Thyroid gland (tissue), 4 donors: ENCODE measurements around the gene B3GNT7. TPM values are rescaled to one million over a fixed set of nuclear protein-coding genes. Genes with fewer than 3 reads are reported as not detected.
"Not testable (repeated sequence)": the region's sequence is repeated elsewhere in the genome, so short reads cannot be mapped to it uniquely, and the experiment has no call there.

ENCODE experiments used
- DNase-seq, 2 donors: peaks; one replicate each; pipeline ENCODE4 v3.0.0-alpha.2; 2019
- H3K27ac ChIP-seq, 3 donors: fragments of 200-600 bp; sonication (generic); 1 replicate in 2 of 3; 2 replicates in 1 of 3; pipeline ENCODE4 v1.5.1; 2016 to 2019; ENCODE audit warnings: mild to moderate bottlenecking in 1 of 3, moderate library complexity in 1 of 3
- H3K27me3 ChIP-seq: fragments of 200-600 bp; sonication (generic); one replicate; pipeline ENCODE4 v1.5.1; 2019
- H3K36me3 ChIP-seq, 2 donors: fragments of 200-600 bp; sonication (generic); one replicate each; pipeline ENCODE4 v1.5.1; 2016 to 2019
- H3K4me1 ChIP-seq, 2 donors: fragments of 200-600 bp; sonication (generic); one replicate each; pipeline ENCODE4 v1.5.1; 2017 to 2019
- H3K4me3 ChIP-seq, 3 donors: fragments of 200-600 bp; sonication (generic); replicated peaks in 1 of 3; 1 replicate in 2 of 3; 2 replicates in 1 of 3; pipeline ENCODE4 v1.5.1; 2016; ENCODE audit warnings: mild to moderate bottlenecking in 1 of 3
- H3K9me3 ChIP-seq: fragments of 200-600 bp; sonication (generic); one replicate; pipeline ENCODE4 v1.5.1; 2017
- POLR2A ChIP-seq, 2 donors: fragments of 450-650 bp; IDR thresholded peaks; one replicate each; pipeline ENCODE4 v1.6.1; 2017; ENCODE audit warnings: antibody characterized with exemption in 2 of 2, mild to moderate bottlenecking in 2 of 2, moderate library complexity in 1 of 2
- WGBS, 2 donors: methylation state at CpG; one replicate each; pipeline ENCODE4 v1.1.5; 2017; 5-methylcytosine and 5-hydroxymethylcytosine counted together
- intact Hi-C: fragments of 100-400 bp; cut with DNase I; formaldehyde crosslinking; loops from one replicate; pipeline ENCODE4 v1.15.1; 2023
- total RNA-seq, 4 donors: library from RNA; depleted of rRNA; stranded (reverse); fragments of >200 nt; gene quantifications; one replicate each; pipeline ENCODE4 v1.2.3, GENCODE V29; 2016
- TF ChIP-seq, protein P1 (sequence below), 6 experiments: fragments of 200-600 bp in 3 of 6; fragments of 450-650 bp in 3 of 6; sonication (generic) in 3 of 6; IDR thresholded peaks; one replicate each; pipeline ENCODE4 v1.5.1; 2016 to 2019; ENCODE audit warnings: antibody characterized with exemption in 6 of 6, mild to moderate bottlenecking in 2 of 6, inconsistent platforms in 1 of 6, moderate library complexity in 1 of 6

The B3GNT7 gene
- total RNA-seq, 4 donors from 2014 or later, result 6.5 to 19.2 (median 7.8) TPM

DNA sequence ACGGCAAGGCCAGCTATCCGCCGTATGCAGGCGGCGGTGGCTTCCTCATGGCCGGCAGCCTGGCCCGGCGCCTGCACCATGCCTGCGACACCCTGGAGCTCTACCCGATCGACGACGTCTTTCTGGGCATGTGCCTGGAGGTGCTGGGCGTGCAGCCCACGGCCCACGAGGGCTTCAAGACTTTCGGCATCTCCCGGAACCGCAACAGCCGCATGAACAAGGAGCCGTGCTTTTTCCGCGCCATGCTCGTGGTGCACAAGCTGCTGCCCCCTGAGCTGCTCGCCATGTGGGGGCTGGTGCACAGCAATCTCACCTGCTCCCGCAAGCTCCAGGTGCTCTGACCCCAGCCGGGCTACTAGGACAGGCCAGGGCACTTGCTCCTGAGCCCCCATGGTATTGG lies 3.1 kb downstream of the B3GNT7 start:
- no peak overlapping the region for H3K27ac ChIP-seq
- no peak for TF ChIP-seq POLR2A (IDR thresholded peaks at IDR 0.05)
- TF ChIP-seq, protein P1, sequence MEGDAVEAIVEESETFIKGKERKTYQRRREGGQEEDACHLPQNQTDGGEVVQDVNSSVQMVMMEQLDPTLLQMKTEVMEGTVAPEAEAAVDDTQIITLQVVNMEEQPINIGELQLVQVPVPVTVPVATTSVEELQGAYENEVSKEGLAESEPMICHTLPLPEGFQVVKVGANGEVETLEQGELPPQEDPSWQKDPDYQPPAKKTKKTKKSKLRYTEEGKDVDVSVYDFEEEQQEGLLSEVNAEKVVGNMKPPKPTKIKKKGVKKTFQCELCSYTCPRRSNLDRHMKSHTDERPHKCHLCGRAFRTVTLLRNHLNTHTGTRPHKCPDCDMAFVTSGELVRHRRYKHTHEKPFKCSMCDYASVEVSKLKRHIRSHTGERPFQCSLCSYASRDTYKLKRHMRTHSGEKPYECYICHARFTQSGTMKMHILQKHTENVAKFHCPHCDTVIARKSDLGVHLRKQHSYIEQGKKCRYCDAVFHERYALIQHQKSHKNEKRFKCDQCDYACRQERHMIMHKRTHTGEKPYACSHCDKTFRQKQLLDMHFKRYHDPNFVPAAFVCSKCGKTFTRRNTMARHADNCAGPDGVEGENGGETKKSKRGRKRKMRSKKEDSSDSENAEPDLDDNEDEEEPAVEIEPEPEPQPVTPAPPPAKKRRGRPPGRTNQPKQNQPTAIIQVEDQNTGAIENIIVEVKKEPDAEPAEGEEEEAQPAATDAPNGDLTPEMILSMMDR (IDR thresholded peaks at IDR 0.05), result no peak
- intact Hi-C loops, result no loop called here
- no peaks in the 10 kb centered on the region for H3K36me3 ChIP-seq
- WGBS, 2 donors, result 87 to 98% methylated on average over 13 to 26 of the region's 27 CpGs
- H3K4me3 ChIP-seq, result no peak overlapping the region
- no peak for DNase-seq
- H3K9me3 ChIP-seq, result no peaks in the 10 kb centered on the region
- H3K27me3 ChIP-seq, result no peaks in the 10 kb centered on the region
- H3K4me1 ChIP-seq, result peaks cover 0 to 16% of the 10 kb centered on the region in 2 donors

DNA sequence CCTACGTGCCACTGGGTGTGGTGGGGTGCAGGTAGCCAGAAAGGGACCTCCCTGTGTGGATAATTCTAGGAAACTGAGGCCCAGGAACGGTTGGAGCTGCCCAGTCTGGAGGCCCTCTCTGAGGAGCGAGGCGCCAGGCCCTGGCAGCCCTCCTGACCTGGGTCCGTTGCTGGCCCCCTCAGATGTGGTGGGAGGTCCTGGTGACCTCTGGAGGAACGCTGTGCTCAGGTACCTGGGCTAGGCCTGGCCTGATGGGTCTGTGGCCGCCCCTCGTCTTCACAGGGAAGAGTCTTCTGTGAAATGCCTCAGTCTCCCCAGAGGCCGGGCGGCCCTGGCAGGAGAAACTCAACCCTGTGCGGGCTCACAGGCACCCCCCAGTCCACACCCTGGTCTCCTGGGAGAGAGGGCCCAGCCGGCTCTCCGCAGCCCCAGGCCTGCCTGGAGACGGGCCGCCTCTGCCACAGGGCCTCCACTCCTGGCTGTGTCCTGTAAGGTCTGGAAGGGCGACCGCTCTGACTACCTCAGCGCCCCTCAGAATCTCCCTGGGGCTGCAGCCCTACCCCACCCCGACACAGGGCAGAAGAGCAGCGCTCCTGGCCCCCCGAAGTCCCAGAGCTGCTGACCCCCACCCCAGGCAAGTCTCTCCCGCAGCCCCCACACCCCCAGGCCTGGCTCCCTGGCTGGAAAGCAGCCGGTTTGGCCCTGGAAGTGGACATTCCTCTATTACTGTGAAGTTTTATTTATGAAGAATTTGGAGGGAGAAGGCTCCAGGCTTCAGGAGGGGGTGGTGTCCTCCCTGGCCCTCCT lies 3.7 kb downstream of the B3GNT7 start:
- intact Hi-C loops, result no loop called here
- TF ChIP-seq, protein P1 (IDR thresholded peaks at IDR 0.05), result no peak
- TF ChIP-seq POLR2A (IDR thresholded peaks at IDR 0.05), result no peak
- 85 to 95% methylated on average over 6 to 10 of the region's 23 CpGs for WGBS, 2 donors
- Histone ChIP-seq H3K27me3 (no peaks in the 10 kb centered on the region), H3K4me3 (no peak overlapping the region), H3K4me1 (peaks cover 0 to 19% of the 10 kb centered on the region in 2 donors), H3K36me3 (no peaks in the 10 kb centered on the region), H3K27ac (no peak overlapping the region), H3K9me3 (no peaks in the 10 kb centered on the region)
- no peak for DNase-seq

DNA sequence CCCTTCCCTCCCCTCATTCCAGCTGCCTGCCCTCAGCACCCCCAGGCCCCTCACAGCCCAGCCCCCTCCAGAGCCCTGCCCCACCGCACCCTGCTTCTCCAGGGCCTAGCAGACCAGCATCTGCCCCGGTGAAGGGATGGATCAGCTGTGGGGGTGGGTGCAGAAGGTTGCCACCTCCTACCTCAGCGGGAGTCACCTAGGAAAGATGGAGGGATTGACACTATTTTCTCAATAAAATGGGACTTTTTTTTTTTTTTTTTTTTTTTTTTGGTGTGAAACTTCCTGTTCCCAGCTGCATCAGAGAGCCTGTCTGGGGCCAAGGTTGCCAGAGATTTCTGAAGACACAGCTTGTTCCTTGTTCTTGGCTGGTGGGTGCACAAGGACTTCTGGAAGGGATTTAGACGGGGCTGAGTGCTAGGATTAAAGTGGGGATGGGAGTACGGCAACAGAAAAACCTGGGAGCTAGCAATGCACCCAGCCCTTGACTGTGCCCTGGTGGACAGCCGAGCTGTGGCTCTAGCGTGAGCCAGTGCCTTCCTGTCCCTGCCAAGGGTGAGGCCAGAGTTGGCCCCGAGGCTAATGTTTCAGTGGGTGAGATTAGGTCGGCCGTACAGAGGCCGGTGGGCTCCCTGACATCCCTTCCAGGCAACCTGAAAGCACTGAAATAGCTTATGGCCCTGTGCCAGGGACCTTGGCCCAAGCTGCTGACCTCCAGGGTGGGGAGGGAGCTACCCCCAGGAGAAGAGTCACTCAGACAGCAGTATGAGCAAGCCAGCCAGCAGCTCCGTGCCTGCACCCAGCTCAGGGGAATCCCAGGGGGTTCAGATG lies 4.6 kb downstream of the B3GNT7 start:
- TF ChIP-seq, protein P1 (IDR thresholded peaks at IDR 0.05), result no peak
- TF ChIP-seq POLR2A (IDR thresholded peaks at IDR 0.05), result no peak
- Histone ChIP-seq H3K9me3 (no peaks in the 10 kb centered on the region), H3K27ac (peak overlapping the region in 1 of 3 donors; percentile 46), H3K27me3 (no peaks in the 10 kb centered on the region), H3K36me3 (no peaks in the 10 kb centered on the region), H3K4me3 (no peak overlapping the region), H3K4me1 (peaks cover 0 to 17% of the 10 kb centered on the region in 2 donors)
- WGBS, 2 donors, result 32 to 48% methylated on average over 8 to 11 of the region's 12 CpGs
- DNase-seq, result peak; percentile 50 to 66
- intact Hi-C loops, result no loop called here

DNA sequence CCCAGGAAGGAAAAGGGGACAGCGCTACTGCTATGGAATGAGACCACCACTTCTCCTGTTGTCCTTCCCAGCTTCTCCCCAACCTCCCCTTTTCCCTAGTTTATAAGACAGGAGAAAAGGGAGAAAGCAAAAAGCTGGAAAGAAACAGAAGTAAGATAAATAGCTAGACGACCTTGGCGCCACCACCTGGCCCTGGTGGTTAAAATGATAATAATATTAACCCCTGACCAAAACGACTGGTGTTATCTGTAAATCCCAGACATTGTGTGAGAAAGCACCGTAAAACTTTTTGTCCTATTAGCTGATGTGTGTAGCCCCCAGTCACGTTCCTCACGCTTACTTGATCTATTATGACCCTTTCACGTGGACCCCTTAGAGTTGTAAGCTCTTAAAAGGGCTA lies 5.2 kb downstream of the B3GNT7 start:
- intact Hi-C loops, result not testable (repeated sequence)
- WGBS, 2 donors, result 51 to 52% methylated on average over 8 of the region's 8 CpGs

DNA sequence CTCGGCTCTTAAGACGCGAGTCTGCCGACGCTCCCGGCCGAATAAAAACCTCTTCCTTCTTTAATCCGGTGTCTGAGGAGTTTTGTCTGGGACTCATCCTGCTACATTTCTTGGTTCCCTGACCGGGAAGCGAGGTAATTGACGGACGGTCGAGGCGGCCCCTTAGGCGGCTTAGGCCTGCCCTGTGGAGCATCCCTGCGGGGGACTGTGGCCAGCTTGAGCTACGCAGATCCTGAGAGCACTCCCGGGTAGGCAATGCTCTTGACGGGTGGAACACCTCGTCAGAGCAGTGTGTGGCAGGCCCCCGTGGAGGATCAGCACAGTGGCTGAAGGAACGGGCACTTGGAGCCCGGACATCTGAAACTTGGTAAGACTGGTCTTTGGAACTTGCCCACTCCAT lies 5.6 kb downstream of the B3GNT7 start:
- WGBS, 2 donors, result 88 to 92% methylated on average over 20 to 23 of the region's 23 CpGs
- not testable (repeated sequence) for DNase-seq

More for the DNA sequence above, 5.2 kb downstream of the B3GNT7 start:
- H3K4me3 ChIP-seq, DNase-seq, H3K27me3 ChIP-seq, H3K36me3 ChIP-seq, H3K9me3 ChIP-seq: not testable (repeated sequence)
- Histone ChIP-seq H3K27ac (peak overlapping the region in 1 of 3 donors; percentile 46), H3K4me1 (peaks cover 0 to 13% of the 10 kb centered on the region in 2 donors)

DNA sequence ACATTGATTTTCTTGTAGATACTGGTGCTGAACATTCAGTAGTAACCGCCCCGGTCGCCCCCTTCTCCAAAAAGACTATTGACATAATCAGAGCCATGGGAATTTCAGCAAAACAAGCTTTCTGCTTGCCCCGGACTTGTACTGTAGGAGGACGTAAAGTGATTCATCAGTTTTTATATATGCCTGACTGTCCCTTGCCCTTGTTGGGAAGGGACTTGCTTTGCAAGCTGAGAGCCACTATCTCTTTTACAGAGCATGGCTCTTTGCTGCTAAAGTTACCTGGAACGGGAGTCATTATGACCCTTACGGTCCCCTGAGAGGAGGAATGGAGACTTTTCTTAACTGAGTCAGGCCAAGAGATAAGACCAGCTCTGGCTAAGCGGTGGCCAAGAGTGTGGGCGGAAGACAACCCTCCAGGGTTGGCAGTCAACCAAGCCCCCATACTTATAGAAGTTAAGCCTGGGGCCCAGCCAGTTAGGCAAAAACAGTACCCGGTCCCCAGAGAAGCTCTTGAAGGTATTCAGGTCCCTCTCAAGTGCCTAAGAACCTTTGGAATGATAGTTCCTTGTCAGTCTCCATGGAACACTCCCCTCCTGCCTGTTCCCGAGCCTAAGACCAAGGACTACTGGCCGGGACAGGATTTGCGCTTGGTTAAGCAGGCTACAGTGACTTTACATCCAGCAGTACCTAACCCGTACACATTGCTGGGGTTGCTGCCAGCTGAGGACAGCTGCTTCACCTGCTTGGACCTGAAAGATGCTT lies 8.1 kb downstream of the B3GNT7 start:
- not testable (repeated sequence) for H3K27ac ChIP-seq

More for the DNA sequence above, 5.6 kb downstream of the B3GNT7 start:
- H3K9me3 ChIP-seq, H3K36me3 ChIP-seq, H3K4me3 ChIP-seq, intact Hi-C loops, H3K27ac ChIP-seq, H3K27me3 ChIP-seq: not testable (repeated sequence)
- peaks cover 0 to 12% of the 10 kb centered on the region in 2 donors for H3K4me1 ChIP-seq

DNA sequence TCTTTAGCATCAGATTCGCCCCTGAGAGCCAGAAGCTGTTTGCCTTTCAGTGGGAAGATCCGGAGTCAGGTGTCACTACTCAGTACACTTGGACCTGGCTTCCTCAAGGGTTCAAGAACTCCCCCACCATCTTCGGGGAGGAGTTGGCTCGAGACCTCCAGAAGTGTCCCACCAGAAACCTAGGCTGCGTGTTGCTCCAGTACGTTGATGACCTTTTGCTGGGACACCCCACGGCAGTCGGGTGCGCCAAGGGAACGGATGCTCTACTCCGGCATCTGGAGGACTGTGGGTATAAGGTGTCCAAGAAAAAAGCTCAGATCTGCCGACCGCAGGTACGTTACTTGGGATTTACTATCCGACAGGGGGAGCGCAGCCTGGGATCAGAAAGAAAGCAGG lies 8.7 kb downstream of the B3GNT7 start:
- H3K9me3 ChIP-seq, DNase-seq, H3K4me3 ChIP-seq, H3K27ac ChIP-seq, H3K27me3 ChIP-seq, H3K36me3 ChIP-seq, intact Hi-C loops: not testable (repeated sequence)
- 62 to 80% methylated on average over 13 to 16 of the region's 16 CpGs for WGBS, 2 donors
- H3K4me1 ChIP-seq, result peaks cover 0 to 11% of the 10 kb centered on the region in 2 donors

More for the DNA sequence above, 8.1 kb downstream of the B3GNT7 start:
- H3K9me3 ChIP-seq, H3K27me3 ChIP-seq, H3K36me3 ChIP-seq, intact Hi-C loops, H3K4me3 ChIP-seq: not testable (repeated sequence)
- peak; percentile 46 to 57 for DNase-seq
- peaks cover 0 to 11% of the 10 kb centered on the region in 2 donors for H3K4me1 ChIP-seq
- 39 to 40% methylated on average over 11 to 13 of the region's 14 CpGs for WGBS, 2 donors
